Measurements from ENCODE around the gene GTPBP1. TPM values are rescaled to one million over a fixed set of nuclear protein-coding genes. Genes with fewer than 3 reads are reported as not detected.

GTPBP1 gene
- total and polyA plus RNA-seq, 8 donors = 42.3 to 51.0 (median 46.3) TPM

GRCh38 chr22:38698407-38699094 lies 7.2 kb upstream of the GTPBP1 start:
- H3K4me1 ChIP-seq = peaks cover 32 to 73% of the 10 kb centered on the region in 2 donors

GRCh38 chr22:38699143-38699542 lies 6.6 kb upstream of the GTPBP1 start:
- Histone ChIP-seq H3K27ac (peak overlapping the region; percentile 96 to 98), H3K27me3 (no peaks in the 10 kb centered on the region), H3K9me3 (no peaks in the 10 kb centered on the region), H3K4me3 (peak overlapping the region; percentile 73 to 77), H3K36me3 (peaks cover 0 to 13% of the 10 kb centered on the region in 2 donors), H3K4me1 (peaks cover 32 to 71% of the 10 kb centered on the region in 2 donors)
- intact Hi-C loops (cut with DNase I) = no loop called here
- ATAC-seq = no peak
- DNase-seq = no peak
- TF ChIP-seq CTCF (IDR thresholded peaks at IDR 0.05) = no peak

More at GRCh38 chr22:38698407-38699094, 7.2 kb upstream of the GTPBP1 start:
- no peak for ATAC-seq
- DNase-seq = no peak
- TF ChIP-seq CTCF (IDR thresholded peaks at IDR 0.05) = no peak
- intact Hi-C loops (cut with DNase I) = no loop called here
- no peaks in the 10 kb centered on the region for H3K9me3 ChIP-seq
- peak overlapping the region; percentile 73 to 77 for H3K4me3 ChIP-seq
- H3K27ac ChIP-seq = peak overlapping the region; percentile 84 to 96
- H3K36me3 ChIP-seq = peaks cover 0 to 18% of the 10 kb centered on the region in 2 donors
- H3K27me3 ChIP-seq = no peaks in the 10 kb centered on the region

- H3K36me3 ChIP-seq = peaks cover 0 to 6% of the 10 kb centered on the region in 2 donors
- intact Hi-C loops (cut with DNase I) = no loop called here
- H3K9me3 ChIP-seq = no peaks in the 10 kb centered on the region
- peaks cover 32 to 70% of the 10 kb centered on the region in 2 donors for H3K4me1 ChIP-seq
- H3K27ac ChIP-seq = peak overlapping the region; percentile 96 to 98
- TF ChIP-seq CTCF (IDR thresholded peaks at IDR 0.05) = no peak
- DNase-seq = no peak
- ATAC-seq = no peak
- no peaks in the 10 kb centered on the region for H3K27me3 ChIP-seq
- H3K4me3 ChIP-seq = peak overlapping the region; percentile 73 to 77
Measured at GRCh38 chr22:38699784-38700183, 6.0 kb upstream of the GTPBP1 start.

- no peaks in the 10 kb centered on the region for H3K27me3 ChIP-seq
- peak overlapping the region; percentile 73 to 77 for H3K4me3 ChIP-seq
- TF ChIP-seq CTCF (IDR thresholded peaks at IDR 0.05) = no peak
- H3K9me3 ChIP-seq = no peaks in the 10 kb centered on the region
- peaks cover 0 to 6% of the 10 kb centered on the region in 2 donors for H3K36me3 ChIP-seq
- DNase-seq (peak in 2 of 4 donors; percentile 78 to 95), ATAC-seq (peak; percentile 37)
- H3K27ac ChIP-seq = peak overlapping the region; percentile 96 to 98
- intact Hi-C loops (cut with DNase I) = no loop called here
- peaks cover 29 to 68% of the 10 kb centered on the region in 2 donors for H3K4me1 ChIP-seq
Measured at GRCh38 chr22:38700270-38700788, 5.4 kb upstream of the GTPBP1 start.

GRCh38 chr22:38700789-38701628 lies 4.7 kb upstream of the GTPBP1 start, which contains the start of gene JOSD1:
Gene JOSD1, minus strand, starts transcription at chr22:38700943. Its CDS starts 956 bp downstream, at chr22:38699987.
- ATAC-seq (peak; percentile 58), DNase-seq (peak; percentile 95 to 99 (median 96))
- Histone ChIP-seq H3K27ac (peak within 1 kb of the TSS; percentile 96 to 98), H3K9me3 (no peaks in the 10 kb centered on the region), H3K27me3 (no peaks in the 10 kb centered on the region), H3K4me1 (peaks cover 25 to 62% of the 10 kb centered on the region in 2 donors), H3K36me3 (peaks cover 0 to 6% of the 10 kb centered on the region in 2 donors), H3K4me3 (peak within 1 kb of the TSS; percentile 73 to 77)
- TF ChIP-seq CTCF (IDR thresholded peaks at IDR 0.05) = no peak
- intact Hi-C loops (cut with DNase I) = no loop called here
